Inferior parietal cortex (tissue), 1 donor: ENCODE results near the gene AQP9.
A peak's percentile ranks its signal among the peaks of the same experiment; 100 is the strongest.

Experiments
- DNase-seq: peaks from one replicate; pipeline ENCODE4 v3.0.0-alpha.2; 2016; ENCODE audit errors: extremely low spot score

AQP9 gene

GRCh38 chr15:58139989-58140522 is 1.9 kb downstream of the AQP9 start:
- DNase-seq, result no peak

- DNase-seq, result no peak
Measured at GRCh38 chr15:58141894-58142293, 3.7 kb downstream of the AQP9 start.

GRCh38 chr15:58142827-58143461 is 4.8 kb downstream of the AQP9 start:
- no peak for DNase-seq

GRCh38 chr15:58145606-58146005 is 7.4 kb downstream of the AQP9 start:
- no peak for DNase-seq

- no peak for DNase-seq
Measured at GRCh38 chr15:58146211-58146610, 8.0 kb downstream of the AQP9 start.

- no peak for DNase-seq
Measured at GRCh38 chr15:58146749-58147148, 8.6 kb downstream of the AQP9 start.

- DNase-seq, result no peak
Measured at GRCh38 chr15:58147171-58147611, 9.0 kb downstream of the AQP9 start.

- no peak for DNase-seq
Measured at GRCh38 chr15:58148120-58148519, 9.9 kb downstream of the AQP9 start.

- DNase-seq, result no peak
Measured at GRCh38 chr15:58148633-58149445, 10.7 kb downstream of the AQP9 start.

- DNase-seq, result no peak
Measured at GRCh38 chr15:58154769-58155168, 16.6 kb downstream of the AQP9 start.

- DNase-seq, result no peak
Measured at GRCh38 chr15:58159827-58160386, 21.7 kb downstream of the AQP9 start.

GRCh38 chr15:58161436-58161930 is 23.3 kb downstream of the AQP9 start:
- DNase-seq, result no peak

GRCh38 chr15:58163985-58164384 is 25.8 kb downstream of the AQP9 start:
- DNase-seq, result no peak

GRCh38 chr15:58164926-58165325 is 26.7 kb downstream of the AQP9 start:
- DNase-seq, result no peak

- DNase-seq, result peak; percentile 10
Measured at GRCh38 chr15:58165661-58166060, 27.5 kb downstream of the AQP9 start.

- no peak for DNase-seq
Measured at GRCh38 chr15:58167095-58167691, 29.0 kb downstream of the AQP9 start.

- no peak for DNase-seq
Measured at GRCh38 chr15:58169934-58170333, 31.8 kb downstream of the AQP9 start.

- DNase-seq, result no peak
Measured at GRCh38 chr15:58171476-58172061, 33.4 kb downstream of the AQP9 start.

GRCh38 chr15:58174709-58175108 is 36.5 kb downstream of the AQP9 start:
- no peak for DNase-seq

- DNase-seq, result no peak
Measured at GRCh38 chr15:58175955-58176354, 37.8 kb downstream of the AQP9 start.

GRCh38 chr15:58178668-58179067 is 40.5 kb downstream of the AQP9 start:
- no peak for DNase-seq

GRCh38 chr15:58179206-58179605 is 41.0 kb downstream of the AQP9 start:
- no peak for DNase-seq
